Fibroblast of pulmonary artery (primary cell): ENCODE measurements around the gene FASTK.
A peak's percentile ranks its signal among the peaks of the same experiment; 100 is the strongest.
"Not testable (repeated sequence)": the region's sequence is repeated elsewhere in the genome, so short reads cannot be mapped to it uniquely, and the experiment has no call there.

Experiments used
- DNase-seq: peaks from one replicate; pipeline ENCODE4 v3.0.0-alpha.2; 2010; ENCODE audit warnings: low read depth
- H3K4me3 ChIP-seq: replicated peaks from 2 replicates; pipeline ENCODE4 v1.5.1; 2011; ENCODE audit warnings: low read depth, mild to moderate bottlenecking, control low read depth, low read length, moderate library complexity
- CTCF ChIP-seq: IDR thresholded peaks from 2 replicates; pipeline ENCODE4 v1.5.1; 2011; ENCODE audit warnings: mild to moderate bottlenecking, control low read depth, low read length, inconsistent platforms; ENCODE audit errors: missing control alignments

Gene FASTK

GRCh38 chr7:151046603-151047573, 33.7 kb downstream of the FASTK start:
- TF ChIP-seq CTCF: no peak
- no peak overlapping the region for H3K4me3 ChIP-seq
- DNase-seq: peak; percentile 65

- H3K4me3 ChIP-seq: no peak overlapping the region
- DNase-seq: no peak
- no peak for TF ChIP-seq CTCF
Observed at GRCh38 chr7:151045967-151046366, 34.6 kb downstream of the FASTK start.

GRCh38 chr7:151045262-151045661, 35.3 kb downstream of the FASTK start:
- DNase-seq: no peak
- no peak overlapping the region for H3K4me3 ChIP-seq
- TF ChIP-seq CTCF: no peak

GRCh38 chr7:151043959-151044358, 36.6 kb downstream of the FASTK start:
- no peak for DNase-seq
- no peak for TF ChIP-seq CTCF
- H3K4me3 ChIP-seq: no peak overlapping the region

- not testable (repeated sequence) for DNase-seq, H3K4me3 ChIP-seq
Observed at GRCh38 chr7:151043449-151043848, 37.2 kb downstream of the FASTK start.

- no peak overlapping the region for H3K4me3 ChIP-seq
- no peak for TF ChIP-seq CTCF
- DNase-seq: no peak
Observed at GRCh38 chr7:151040616-151041375, 39.8 kb downstream of the FASTK start.

- TF ChIP-seq CTCF: no peak
- DNase-seq: no peak
- no peak overlapping the region for H3K4me3 ChIP-seq
Observed at GRCh38 chr7:151039850-151040548, 40.6 kb downstream of the FASTK start.
